GM12801 (cell line): ENCODE data around the gene SV2B.

Experiments
- TF ChIP-seq, protein P1 (sequence below): IDR thresholded peaks from one replicate; pipeline ENCODE4 v1.5.1; 2011; ENCODE audit warnings: control low read depth; ENCODE audit not compliant: insufficient read length; ENCODE audit errors: extremely low read depth

Gene SV2B

DNA sequence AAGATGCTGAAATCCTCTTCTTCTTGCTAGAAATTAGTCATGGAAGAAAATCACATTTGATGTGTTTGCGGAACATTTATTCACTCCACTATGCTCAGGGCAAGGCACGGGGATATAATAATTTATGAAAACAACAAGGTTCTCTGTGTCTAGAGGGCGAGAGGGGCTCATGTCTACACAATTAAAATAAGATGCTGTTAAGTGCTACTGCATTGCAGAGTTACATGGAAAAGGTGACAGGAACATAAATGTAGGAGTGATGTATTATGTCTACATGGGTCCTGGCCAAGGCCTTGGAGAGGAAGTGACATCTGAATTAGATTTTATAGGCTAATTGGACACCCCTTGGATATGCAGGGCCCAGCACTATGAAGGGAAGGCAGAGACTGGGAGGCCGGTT is 96.1 kb downstream of the SV2B start:
- TF ChIP-seq, protein P1, sequence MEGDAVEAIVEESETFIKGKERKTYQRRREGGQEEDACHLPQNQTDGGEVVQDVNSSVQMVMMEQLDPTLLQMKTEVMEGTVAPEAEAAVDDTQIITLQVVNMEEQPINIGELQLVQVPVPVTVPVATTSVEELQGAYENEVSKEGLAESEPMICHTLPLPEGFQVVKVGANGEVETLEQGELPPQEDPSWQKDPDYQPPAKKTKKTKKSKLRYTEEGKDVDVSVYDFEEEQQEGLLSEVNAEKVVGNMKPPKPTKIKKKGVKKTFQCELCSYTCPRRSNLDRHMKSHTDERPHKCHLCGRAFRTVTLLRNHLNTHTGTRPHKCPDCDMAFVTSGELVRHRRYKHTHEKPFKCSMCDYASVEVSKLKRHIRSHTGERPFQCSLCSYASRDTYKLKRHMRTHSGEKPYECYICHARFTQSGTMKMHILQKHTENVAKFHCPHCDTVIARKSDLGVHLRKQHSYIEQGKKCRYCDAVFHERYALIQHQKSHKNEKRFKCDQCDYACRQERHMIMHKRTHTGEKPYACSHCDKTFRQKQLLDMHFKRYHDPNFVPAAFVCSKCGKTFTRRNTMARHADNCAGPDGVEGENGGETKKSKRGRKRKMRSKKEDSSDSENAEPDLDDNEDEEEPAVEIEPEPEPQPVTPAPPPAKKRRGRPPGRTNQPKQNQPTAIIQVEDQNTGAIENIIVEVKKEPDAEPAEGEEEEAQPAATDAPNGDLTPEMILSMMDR, result no peak

DNA sequence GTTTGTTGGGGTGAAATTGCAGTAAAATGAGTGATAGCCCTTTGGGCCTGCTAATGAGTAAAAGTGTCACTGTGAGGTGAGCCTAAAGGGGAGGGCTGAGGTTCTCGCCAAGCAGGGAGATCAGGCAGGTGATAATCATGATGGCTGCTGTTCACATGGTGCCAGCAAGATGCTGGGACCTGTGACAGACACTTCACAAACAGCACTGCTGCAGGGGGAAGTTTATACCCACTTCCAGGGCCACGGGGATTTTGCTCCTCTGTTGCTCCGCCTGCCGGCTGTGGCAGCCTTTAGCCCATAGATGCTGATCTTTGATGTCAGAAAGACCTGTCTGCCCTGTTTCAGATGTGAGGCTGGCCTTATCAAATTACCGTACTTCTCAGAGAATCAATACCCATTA is 96.7 kb downstream of the SV2B start:
- TF ChIP-seq, protein P1, result no peak

DNA sequence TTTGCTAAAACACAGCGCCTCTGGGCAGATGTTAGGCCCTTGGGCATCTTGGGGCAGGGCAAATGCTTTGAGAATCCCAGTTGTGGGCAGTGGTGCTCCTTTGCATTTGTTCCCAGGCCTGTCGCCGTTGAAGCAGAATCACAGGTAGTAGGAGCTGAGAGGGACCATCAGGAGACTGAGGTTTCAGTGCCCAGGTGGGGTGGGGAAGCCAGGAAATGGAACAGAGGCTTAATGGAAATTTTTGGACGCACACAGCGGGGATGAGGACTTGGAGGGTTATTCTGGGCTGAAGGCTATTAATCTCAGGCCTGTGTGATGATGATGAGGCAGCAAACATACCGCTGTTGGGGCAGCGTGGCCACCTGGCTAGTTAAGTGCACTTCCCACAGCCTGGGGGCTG is 99.5 kb downstream of the SV2B start:
- TF ChIP-seq, protein P1, result no peak

DNA sequence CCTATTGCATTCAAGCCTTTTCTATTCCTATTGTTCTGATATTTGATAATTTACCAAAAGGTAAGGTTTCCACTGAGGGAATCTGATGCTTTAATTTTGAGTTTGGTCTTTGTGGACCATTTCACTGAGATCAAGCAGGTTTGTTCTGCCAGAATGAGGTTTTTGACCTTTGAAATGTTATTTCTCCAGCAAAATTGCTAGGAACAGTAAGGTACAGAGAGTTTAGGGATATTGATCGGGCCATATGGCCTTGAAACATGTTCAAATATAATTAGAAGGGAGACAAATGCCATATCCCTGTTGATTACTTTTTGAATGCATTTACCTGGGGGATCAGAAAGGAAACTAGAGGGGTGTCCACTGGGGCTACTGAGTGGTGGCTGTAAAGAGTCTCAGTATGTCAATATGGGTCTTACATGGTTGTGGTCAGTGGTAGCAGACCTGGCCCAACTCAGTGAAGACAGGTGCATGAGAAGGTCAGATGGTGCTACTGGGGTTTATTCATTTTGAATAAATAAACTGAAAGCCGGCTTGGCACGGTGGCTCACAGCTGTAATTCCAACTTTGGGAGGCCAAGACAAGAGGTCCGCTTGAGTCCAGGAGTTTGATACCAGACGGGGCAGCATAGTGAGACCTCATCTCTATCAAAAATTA is 100.2 kb downstream of the SV2B start:
- TF ChIP-seq, protein P1, result no peak

DNA sequence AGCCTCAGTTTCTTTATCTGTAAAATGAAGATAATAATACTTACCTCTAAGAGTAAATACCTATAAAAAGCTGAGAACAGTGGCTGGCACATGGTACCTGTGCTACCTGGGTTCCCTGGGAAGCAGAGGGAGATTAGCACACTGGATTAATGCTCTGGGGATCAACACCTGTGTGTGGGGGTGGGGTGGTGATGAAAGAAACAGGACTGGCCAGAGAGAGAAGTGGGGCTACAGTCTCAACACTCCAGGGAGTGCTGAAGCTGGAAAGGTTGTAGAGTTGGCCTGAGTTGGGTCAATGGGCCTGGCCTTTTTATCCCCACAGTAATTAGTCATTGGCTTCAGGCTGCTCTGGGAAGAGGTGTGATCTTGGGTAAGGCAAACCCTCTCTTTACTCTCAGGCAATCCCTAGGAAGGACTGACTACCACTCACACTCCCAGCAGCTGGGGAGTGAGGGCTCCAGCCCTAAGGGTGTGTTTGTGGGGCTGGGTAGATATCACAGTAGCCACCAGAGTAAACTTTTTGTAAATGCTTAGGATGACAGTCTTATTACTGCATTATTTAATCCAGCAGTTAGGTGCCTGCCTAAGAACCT is 102.5 kb downstream of the SV2B start:
- TF ChIP-seq, protein P1, result no peak

DNA sequence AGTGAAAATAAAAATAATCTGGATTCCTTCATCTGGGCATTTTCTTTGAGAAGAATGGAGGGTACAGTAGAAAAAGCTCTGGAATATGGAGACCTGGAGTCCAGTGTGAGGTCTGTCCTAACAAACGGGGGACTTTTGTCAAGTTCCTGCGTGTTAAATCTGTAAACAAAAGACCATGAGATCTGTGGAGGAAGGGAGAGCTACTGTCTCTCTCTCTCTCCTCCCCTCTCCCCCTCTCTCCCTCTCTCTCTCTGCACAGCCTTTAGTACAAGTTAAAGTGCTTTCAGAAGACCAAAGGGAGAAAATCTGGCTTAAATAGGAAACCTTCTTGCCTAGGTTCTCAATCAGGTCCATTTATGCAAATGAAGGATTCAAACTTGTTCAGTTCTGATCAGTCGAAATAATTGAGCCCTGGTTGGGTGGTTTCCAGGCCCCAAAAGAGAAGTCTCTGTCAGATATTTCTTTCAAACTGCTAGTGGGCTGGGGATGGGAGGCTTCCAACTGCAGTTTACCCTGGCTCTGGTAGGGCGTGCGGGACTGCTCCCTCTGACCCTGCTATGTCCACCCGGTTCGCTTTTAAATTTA is 103.7 kb downstream of the SV2B start:
- TF ChIP-seq, protein P1, result no peak

DNA sequence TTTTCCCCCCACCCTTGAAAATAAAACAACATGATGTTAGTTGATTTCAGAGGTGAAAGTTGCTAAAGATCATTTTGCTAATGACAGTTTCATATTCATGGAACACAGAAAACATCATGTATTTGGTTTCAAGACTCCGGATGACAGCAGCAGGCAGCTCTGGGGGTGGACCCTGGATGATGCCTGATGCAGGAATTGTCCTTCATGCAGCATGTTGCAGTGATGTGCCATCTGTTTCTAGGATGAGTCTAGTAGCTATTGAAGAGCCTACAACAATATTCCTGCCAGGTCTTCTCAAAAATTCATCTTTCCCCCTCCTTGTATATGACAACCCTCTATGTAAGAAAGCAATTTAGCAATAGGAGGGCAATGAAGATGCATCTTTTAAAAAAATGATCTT is 108.3 kb downstream of the SV2B start:
- TF ChIP-seq, protein P1, result no peak
